ENCODE measurements around the gene RAPGEF5.

The RAPGEF5 gene

GRCh38 chr7:22348379-22348778 lies 8.6 kb downstream of the RAPGEF5 start:
- no peak for DNase-seq

DNA sequence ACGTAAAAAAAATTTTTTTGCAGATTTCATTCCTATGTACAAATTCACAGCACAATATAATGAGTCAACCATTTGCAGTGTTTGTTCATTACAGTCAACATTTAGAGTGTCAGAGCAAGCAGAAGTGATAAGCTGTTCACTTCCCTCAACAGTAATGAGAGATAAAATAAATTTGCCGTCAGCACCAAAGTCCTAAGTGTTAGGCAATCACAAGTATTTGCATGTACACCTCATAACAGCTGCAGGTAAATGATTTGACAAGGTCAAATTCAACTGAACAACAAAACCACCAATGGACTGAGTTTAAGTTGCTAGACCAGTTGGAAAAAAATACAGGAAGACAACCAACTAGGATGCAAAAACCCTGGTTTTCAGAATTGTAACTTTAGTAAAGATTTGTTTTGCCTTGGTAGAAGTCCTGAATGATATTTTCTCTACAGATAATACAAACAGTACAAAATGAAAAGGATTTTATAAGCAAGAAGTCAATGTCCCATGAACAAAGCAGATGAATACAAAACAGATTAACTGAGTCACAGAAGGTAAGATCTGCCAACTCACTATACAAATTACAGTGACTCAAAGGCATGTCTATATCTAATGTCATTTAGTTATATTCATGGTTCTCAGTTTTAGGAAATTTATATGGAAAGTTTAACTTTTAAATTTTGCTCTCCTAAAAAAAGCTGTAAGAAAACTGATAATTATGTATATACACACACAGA lies 10.4 kb downstream of the RAPGEF5 start:
- DNase-seq, result no peak

DNA sequence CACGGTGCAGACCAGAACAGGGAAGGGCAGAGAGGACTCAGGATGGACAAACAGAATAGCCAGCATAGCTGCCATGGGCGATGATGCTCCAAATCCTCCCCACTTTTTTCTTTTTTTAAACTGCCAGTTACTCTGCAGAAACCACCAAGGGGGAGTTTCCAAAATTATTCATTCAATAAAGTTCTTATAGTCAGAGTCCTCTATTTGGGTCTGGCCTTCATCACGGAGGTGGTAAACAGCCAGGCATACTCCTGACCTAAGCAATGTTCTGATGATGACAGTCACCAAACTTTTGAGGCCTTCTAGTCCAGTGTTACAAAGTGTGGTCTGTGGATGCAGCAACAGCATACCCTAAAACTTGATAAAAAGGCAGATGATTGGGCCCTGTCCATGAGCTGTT lies 12.3 kb downstream of the RAPGEF5 start:
- no peak for DNase-seq

GRCh38 chr7:22343612-22344011 lies 13.3 kb downstream of the RAPGEF5 start:
- DNase-seq, result no peak

DNA sequence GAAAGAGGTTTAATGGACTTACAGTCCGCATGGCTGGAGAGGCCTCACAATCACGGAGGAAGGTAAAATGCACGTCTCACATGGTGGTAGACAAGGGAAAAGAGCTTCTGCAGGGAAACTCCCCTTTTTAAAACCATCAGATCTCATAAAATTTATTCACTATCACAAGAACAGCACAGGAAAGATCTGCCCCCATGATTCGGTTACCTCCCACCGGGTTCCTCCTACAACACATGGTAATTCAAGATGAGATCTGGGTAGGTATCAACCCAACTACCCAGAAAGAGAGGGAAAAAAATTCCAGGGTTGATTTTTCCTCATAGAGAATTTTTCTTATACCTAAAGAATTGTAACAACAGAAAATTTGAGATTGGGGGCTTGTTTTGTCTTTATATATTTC lies 13.9 kb downstream of the RAPGEF5 start:
- no peak for DNase-seq

- DNase-seq, result no peak
Observed at GRCh38 chr7:22339725-22340390, 17.1 kb downstream of the RAPGEF5 start.

DNA sequence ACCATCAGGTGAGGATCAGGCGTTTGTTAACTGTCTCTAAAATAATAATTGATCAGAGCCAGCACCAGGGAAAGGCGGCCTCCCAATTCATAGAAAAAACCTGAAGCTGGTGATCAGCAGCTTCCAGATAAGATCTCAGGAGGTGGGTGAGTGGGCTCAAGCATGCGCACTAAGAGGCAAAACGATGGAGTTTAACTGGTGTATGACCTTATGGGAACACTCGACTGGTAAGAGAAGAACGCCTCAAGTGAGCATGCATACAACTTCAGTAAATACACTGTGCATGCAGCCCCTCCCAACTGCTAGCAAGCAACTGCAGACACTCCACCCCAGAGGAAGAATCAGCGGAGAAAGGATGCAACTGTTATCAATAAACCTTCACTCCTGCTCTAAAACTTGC lies 18.1 kb downstream of the RAPGEF5 start:
- DNase-seq, result no peak

DNA sequence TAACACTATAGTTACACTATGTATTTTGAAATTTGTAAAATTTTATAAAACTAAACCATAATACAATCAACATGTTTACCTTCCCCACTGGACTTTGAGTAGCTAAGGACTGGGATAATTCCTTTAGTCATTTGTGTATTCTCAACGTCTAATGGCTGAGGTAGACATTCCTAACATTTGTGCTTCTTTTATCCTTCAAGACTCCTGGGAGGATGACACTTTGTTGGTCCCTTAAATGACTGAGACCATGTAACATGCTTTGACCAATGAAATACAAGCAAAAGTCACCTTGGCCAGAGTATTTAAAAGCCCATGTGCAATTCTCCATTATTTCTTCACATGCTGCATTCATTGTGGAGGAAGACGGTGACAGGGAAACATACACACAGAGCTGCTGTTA lies 18.5 kb downstream of the RAPGEF5 start:
- no peak for DNase-seq

GRCh38 chr7:22333680-22334141 lies 23.2 kb downstream of the RAPGEF5 start:
- no peak for DNase-seq

DNA sequence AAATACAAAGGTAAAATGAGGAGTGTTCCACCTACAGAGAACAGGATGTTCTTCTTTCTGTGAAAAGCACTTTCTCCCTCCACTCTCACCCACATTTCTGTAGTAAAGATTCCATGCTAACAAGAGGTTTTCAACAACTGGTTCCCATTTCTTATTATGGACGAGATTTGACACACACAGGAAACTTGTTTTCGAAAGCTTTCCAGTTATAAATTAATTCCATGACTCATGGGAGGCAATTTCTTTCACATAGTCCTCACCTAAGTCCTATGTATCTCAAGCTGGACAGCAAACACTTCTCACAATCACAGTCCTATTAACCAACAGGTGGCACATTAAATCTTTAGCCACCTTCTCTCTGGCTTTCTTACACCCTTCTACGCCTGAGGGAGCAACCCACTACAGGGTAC lies 24.5 kb downstream of the RAPGEF5 start:
- DNase-seq, result no peak

GRCh38 chr7:22331704-22332103 lies 25.2 kb downstream of the RAPGEF5 start:
- no peak for DNase-seq

DNA sequence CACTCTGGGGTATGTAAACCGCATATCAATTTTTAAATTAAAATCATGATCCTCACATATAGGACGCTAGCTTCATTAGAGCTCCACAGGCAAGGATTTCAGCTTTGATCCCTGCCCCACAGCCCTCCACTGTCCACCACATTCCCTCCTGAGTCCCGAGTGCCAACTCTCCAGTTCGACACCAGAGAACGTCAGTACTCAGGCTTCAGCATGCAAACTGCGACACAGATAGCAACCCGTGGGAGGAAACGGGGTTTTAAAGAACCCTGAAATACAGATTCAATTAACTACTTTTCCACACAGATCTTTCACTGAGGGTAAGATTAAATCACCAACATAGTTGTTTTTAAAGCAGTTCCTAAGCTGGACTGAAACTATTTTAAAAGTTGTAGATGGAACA lies 26.1 kb downstream of the RAPGEF5 start:
- no peak for DNase-seq

- no peak for DNase-seq
Observed at GRCh38 chr7:22329816-22330524, 27.0 kb downstream of the RAPGEF5 start.

GRCh38 chr7:22326181-22326580 lies 30.8 kb downstream of the RAPGEF5 start:
- DNase-seq, result no peak

- DNase-seq, result no peak
Observed at GRCh38 chr7:22325671-22326070, 31.3 kb downstream of the RAPGEF5 start.

GRCh38 chr7:22323714-22324113 lies 33.2 kb downstream of the RAPGEF5 start:
- DNase-seq, result no peak

DNA sequence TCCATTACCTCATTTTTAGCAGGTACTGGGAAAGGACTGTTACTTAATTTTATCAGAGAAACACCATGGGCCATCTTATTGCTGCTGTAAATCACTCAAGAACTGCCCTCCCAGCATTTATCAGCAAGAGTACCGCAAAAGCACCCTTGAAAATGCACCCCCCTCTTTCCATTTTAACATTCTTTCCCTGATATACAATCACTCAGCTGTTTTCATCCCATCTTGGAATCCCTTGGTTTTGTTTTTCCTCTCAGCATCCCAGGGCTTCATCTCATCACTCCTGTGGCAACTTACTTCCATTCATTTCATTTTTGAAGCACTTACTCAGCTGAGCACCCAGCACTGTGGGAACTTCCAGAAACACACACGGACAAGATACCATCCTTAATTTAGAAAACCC lies 36.5 kb downstream of the RAPGEF5 start:
- DNase-seq, result no peak

DNA sequence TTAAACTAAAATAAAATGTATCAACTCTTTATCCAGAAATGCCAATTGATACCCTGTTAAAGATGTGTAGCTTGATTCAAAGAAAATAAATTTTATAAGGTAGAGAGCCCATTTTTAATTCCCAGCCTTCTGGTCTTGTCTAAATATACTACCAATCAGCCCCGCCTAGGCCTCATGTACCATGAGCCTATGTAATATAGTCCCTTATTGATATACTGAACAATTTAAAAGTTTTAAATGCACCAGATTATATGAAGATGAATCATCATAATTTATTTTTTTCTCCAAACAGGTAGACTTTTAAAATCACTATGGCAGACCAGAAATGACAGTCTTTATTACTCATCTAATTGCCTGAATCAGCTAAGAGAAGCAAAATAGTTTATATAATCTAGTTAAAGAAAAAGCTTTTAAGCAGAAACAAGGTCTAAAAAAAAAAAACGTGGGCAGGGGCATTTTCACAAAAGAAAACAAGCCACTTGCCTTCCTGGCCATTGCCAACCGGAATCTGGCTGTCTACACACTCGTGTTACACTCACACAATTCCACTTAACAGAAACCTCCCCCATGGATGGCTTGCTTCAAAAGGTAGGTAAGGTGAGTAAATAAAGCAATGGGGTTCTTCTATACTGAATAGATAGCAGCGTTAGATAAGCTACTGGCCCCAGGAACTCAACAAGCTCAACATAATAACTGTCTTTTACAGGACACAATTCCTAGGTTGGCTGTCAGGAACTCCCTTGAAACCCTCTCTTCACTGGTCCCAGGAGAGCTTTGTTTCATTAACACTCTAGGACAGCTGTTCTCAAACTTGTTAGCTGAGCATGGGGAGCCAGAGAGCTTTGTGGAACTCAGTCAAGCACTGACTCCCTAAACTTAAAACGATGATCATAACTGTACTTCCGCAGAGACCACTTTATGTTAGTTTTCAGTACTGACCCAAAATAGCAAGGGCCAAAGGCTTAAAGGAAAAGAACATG lies 37.2 kb downstream of the RAPGEF5 start:
- DNase-seq, result no peak

DNA sequence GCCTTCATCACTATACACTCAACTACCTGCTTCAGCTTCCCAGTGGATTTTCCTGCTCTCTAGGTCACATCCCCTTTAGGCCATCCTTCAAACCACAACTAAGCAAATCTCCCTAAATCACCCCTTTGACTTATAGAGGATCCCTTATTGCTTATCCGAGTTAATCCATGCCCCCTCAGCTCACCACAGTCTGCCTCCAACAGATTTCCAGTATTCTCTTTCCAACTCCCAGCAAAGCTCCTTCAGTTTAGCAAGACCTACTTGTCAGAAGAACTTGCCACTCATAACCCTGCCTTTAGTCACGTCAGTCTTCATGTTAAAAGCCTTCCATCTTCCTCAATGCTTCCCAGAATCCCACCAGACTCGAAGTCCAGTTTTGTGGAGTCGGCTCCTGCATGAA lies 38.6 kb downstream of the RAPGEF5 start:
- no peak for DNase-seq

- no peak for DNase-seq
Observed at GRCh38 chr7:22317632-22318031, 39.3 kb downstream of the RAPGEF5 start.

DNA sequence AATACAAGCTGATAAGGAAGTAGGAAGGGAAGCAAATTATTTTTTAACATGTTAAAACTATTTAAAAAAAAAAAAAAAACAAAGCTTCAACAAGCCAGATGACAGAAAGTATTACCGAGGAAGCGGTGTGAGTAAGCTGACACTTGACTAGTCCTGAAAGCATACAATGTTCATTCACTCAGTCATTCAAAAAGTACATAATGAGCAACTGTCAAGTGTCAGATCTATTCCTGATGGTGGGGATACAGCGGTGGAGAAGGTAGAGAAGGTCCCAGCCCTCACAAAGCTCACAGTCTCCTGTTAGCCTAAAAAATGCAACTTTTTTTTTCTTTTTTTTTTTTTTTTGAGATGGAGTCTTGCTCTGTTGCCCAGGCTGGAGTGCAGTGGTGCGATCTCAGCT lies 40.0 kb downstream of the RAPGEF5 start:
- DNase-seq, result no peak

DNA sequence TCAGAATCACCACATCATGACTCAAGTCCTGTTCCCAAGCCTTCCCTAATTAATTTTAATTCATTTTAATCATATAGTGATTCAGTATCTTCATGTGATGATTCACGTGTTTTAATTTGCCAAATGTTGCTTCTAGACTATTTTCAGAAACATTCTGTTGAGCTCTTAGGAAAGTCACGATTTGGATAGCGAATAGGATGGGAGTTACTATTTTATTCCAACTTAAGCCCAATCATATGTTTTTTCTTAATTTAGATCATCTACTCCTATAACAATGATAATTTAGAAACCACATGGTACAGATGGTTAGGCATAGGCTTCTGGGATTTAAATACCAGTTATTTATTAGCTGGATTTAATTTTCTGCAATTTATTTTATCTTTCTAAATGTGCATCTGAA lies 49.1 kb downstream of the RAPGEF5 start:
- DNase-seq, result no peak

DNA sequence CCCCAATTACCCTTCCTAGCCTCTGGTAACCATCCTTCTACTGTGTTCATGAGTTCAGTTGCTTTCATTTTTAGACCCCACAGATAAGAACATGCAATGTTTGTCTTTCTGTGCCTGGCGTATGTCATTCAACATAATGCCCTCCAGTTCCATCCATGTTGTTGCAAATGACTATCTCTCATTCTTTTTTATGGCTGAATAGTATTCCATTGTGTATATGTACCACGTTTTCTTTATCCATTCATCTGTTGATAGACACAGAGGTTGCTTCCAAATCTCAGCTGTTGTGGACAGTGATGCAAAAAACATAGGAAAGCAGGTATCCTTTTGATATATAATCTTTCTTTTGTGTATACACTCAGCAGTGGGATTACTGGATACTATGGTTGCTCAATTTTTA lies 51.2 kb downstream of the RAPGEF5 start:
- no peak for DNase-seq

Measured in NK-92 treated with Interleukin-12 subunit alpha and Interleukin-12 subunit beta, amount 100 ng/mL, for 24 hours (cell line).